HG03025 (cell line): ENCODE results near the gene SIRT7.

ENCODE experiments used
- ATAC-seq: cut with Tn5 transposase; IDR thresholded peaks from one replicate; pipeline ENCODE4 v1.9.1; 2021; ENCODE audit warnings: mild to moderate bottlenecking, moderate library complexity; ENCODE audit not compliant: unreplicated experiment, low FRiP score

SIRT7 gene

DNA sequence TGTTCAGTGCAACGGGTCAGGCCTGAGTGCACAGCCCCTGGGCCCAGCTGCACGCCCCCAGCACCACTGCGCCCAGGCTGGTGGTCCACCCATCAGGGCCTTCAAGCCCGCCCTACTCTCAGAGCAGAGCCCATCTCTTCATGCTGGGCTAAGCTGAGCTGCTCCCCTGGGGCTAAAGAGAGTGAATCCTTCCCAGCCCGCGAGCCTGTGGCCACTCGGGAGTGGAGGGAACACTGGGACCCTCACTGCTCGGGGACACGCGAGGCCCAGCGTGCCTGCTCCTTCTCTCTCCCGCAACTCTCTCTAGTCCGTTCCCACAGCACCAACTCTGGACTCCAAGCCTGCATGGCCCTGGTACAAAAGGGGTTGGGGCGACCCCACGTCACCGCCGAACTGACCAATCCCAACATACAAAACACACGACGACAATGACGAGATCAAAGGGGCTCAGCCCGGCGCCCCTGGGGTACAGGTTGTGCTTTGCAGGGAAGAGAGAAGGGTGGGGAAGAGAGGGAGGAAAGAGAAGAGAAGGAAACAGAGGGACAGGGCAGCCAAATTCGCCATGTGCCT lies 4.1 kb upstream of the SIRT7 start:
- no peak for ATAC-seq

DNA sequence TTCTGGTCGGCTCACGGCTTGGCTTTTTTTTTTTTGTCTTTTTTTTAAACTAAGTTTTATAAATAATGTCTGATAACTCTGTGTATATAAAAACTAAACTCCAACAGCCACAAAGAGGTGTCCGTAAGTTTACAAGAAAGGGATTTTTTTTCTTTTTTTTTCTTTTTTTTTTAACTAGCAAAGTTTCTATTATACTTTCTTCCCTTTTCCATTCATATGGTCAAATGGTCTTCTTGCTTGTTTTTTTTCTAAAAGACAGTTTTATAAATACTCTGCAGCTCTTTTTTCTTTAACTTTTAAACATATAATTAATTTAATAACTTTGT lies 3.5 kb upstream of the SIRT7 start:
- no peak for ATAC-seq

DNA sequence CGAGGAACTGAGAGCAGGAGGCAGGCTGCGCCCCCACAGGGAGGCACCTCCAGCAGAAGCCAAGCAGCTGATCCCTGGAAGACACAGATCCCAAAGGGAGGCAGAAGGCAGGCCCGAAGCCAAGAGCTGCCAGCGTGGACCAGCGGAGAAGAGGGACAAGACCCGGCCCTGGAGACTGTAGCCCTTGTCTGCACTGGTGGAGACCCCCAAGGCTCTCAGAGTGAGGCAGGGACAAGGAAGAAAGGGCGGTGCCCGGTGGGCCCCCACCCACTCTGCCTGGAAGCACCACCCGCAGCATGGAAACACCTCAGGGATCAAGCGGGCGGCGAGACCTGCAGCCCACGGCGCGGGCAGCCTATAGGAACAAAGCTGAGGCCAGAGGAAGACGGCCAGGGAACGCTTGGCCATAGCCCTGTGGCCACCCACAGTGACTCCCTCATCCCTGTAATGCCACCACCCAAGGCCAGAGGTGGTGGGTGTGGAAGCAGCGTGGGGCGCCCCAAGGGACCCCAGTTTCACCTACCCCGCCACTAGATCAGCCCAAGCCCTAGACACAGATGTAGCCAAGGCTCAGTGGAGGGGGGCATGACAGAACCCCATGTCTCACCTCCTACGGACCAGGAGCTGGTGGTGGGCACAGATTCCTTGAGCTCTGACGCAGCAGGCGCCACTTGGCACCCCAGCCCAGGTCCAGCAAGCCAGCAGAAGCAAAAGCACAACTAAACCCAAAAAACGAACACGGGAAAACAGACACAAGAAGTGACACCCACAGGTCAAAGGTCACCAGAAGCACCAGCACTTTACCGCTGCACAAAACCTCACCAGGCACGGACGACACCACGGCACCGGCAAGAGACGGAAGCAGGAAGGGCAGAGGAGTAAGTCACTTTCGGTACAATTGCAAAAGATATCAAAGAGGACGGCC lies 2.9 kb upstream of the SIRT7 start:
- ATAC-seq = no peak

DNA sequence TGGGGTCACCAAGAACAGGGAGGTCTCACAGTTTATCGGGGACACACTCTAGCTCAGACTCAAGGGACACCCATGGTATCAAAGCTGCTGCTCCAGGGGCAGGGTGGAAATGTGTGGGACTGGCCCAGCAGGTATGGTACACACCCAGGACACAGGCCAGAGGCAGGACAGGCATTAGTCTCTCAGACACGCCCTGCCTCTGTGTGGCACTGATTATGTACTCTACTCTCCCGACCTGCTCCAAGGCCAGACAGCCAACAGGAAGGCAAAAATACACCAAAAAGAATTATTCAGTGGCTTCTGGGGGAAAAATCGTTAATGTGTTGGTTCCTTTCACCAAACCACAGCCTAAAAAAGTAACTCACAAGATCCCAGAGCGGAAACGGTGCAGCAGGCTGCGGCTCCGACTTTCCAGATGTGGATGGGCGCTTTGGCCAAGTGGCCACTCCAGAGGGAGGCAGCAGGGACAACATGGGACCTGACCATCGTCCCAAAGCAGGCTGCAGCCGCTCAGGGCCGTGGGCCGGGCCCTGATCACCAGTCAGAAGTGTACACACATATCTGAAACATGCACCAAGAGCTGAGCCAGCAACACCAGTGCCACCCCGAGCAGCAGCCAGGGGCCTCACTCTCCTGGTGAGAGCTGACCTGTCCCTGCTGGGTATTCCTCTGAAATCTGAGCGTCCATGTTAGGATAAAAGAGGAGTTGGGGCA lies 1.0 kb upstream of the SIRT7 start:
- no peak for ATAC-seq

DNA sequence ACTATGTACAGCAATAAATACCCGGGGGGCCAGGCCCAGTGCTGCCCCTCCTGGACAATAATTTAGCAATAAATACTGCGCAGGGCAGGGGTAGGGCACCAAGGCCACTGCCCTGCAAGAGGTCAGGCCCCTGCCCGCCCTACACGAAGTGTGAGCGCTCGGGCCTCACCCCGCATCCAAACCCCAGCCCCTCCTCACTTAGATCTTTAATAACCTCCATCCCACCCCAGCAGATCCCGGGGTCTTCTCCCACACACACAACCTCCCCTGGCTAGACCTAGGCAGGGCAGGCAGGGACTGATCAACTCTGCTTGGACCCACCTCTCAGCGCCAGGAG lies 325 bp upstream of the SIRT7 start:
- ATAC-seq = peak; percentile 10

DNA sequence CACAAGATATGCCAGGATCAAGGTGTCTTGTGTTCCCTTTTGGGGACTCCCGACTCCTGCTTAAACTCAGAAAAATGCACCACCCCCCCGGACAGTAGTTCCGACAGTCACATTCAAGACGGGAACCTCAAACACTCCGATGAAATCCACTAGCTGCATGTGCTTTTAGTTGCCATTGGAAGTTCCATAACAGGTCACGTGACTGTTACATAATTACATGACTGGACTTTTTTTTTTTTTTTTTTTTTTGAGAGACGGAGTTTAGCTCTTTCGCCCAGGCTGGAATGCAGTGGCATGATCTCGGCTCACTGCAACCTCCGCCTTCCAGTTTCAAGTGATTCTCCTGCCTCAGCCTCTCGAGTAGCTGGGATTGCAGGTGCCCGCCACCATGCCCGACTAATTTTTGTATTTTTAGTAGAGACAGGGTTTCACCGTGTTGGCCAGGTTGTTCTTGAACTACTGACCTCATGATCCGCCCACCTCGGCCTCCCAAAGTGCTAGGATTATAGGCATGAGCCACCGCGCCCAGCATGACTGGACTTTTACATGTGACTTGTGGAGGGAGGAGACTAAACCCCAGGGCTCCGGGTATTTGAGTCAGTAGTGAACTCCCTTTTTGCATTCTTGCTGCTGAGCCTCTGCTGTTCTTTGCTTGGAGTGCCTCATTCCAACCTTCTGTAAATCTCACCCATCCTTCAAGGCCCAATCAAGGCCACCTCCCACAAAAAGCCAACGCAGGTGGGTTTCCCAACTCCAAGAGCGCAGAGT lies 1.6 kb downstream of the SIRT7 start:
- no peak for ATAC-seq

DNA sequence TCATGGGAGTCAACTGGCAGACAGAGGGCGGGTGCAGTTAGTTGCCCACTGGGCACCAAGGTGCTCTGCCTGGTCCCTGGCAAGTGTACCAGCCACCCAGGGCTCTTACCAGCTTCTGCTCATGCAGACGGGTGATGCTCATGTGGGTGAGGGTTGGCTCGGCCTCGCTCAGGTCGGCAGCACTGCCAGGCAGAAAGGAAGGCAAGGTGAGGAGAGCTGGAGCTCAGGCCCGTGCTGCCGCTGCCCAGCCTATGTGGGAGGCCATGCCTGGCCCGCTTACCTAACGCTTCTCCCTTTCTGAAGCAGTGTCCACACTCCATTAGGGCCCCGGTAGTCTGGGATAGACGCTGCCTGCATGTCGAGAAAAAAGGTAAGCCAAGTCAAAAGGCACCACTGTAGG lies 2.6 kb downstream of the SIRT7 start:
- no peak for ATAC-seq

DNA sequence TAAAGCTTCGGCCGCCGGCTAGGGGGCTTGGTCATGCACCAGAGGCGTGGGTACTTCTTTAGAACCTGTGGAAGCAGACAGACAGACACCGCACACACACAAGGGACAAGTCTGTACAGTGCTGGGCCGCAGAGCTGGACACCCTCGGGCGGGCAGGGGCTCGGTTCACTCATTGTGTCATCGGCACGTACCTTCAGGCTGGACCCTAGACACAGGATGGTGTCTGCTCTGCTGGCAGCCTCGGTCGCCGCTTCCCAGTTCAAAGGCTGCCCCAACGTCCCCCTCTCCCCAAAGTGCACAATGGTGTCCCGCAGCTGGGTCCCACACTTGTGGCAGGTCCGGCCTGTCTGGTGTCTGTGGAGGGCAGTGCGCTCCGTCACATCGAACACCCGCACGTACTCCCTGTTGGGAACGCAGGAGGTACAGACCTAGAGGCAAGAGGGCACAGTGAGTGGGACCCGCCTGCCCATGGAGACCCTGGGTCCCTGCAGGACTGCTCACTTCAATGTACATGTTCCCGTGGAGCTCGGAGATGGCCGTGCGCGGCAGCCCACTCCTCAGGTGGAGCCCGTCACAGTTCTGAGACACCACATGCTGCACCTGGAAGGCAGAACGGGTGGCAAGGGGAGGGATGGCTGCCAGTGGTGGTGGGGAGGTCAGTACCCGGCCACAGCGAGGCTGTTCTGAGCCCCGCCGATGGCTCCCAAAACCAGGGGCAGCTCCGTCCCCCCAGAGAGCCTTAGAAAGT lies 3.7 kb downstream of the SIRT7 start:
- ATAC-seq = no peak

DNA sequence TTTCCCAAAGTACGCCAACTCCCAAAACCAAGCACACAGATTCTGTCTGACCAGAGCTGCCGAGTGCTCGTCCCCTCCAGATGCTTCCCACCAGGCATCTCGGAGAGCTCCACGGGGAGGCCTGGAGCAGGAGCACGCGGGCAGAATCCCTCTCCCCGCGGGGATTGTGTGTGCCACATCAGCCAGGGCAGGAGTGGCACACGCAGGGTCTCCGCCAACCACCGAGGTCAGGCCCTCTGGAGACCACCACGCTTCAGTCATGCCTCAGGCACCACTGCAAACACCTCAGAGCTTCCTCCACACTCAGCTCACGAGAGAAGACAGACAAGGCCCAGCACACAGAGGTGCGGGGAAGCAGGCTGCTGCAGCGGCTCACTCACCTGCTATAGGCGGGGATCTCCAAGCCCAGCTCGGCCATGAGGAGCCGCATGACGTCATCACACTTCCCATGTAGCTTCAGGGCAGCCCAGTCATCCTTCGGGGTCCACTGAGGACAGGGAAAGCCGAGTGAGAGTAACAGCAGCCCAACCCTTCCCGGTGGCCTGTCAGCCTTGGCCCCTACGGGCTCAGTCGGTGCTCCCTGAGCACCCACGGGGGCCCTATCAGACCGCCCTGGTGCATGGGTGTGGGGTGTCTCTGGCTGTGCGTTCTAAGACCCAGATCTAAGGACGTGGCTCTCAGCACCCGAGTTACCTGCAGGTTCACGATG lies 4.4 kb downstream of the SIRT7 start:
- no peak for ATAC-seq

DNA sequence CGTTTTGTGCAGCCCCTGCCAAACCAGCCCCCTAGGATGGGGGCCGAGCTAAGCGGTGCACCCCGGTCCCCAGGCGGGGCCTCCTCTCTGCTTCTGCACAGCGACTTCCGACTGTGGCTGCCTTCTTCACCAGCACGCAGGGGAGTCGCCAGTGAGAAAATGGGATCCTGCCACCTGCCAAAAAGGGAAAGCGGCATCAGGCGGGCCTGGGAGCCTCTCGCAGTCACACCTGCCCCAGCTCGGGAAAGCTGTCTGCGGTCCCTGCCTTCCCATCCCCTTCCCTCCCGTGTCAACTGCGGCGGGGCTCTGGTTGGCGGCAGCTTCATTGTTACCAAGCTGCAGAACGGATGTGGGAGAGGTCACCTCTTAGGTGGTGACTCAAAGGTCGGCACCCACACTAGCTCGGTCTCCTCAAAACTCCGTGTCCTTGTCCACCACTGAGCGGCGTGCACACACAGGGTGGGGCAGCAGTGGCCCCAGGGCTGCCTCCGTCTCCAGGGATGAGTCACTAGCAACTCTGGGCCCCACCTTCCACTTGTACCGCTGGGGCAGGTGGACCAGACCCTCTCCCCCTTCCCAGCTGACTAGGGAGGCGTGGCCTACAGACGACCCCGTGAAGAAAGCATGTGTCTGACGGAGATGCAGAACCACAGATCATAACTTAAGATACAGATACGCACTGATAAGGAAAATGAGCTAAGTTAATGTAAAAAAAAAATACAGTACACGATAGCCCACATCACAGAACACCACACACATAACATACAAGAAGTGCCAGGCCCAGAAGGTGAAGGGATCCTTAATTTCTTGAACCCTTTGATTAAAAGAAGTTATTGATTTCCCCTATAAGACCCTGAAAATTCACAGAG lies 5.3 kb downstream of the SIRT7 start:
- ATAC-seq = no peak

DNA sequence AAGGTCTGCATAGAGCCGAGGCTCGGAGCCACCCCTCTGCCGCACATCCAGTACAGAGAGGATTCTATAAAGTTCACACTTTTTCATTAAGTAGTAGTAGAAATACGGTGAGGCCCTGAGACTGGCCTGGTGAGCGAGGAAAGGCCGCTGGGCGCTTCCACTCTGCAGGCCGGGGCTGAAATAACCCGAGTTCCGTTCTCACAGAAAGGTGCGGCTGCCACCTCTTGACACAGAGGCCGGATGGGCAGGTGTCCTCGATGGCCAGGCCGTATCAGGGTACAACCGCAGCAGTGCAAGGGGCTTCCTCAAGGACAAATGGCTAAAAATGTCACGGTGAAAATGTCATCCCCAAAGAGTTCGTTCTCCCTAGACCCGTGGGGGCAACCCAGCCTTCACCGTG lies 6.0 kb downstream of the SIRT7 start:
- no peak for ATAC-seq

DNA sequence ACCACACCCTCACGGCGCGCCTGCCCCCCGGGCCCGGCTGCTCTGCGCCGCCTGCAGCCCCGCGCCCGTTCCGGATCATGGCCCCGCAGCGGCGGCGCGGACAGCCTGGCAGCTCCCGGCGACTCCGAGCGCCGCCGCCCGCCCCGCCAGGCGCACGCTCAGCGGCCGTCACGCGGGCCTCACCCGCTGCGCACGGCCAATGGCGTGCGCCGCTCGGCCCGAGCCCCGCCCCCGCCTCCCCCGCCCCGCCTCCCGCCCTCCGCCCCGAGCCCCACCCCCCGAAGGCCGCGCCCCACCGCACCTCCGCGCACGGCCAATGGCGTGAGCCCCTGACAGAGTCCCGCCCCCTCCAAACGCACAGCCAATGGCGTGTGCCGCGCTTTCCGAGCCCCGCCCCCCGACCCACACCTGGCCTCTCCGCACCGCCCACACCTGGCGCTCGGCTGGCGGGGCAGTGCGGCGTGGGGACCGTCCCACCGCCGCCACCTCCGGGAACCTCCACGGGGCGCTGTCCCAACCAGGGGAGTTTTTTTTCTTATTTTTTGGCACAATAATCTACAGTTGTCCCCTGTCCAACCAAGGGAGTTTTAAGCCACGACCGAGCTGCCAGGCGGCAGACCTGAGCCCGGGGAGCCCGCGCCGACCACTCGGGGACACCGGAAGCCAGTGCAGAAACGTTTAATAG lies 6.6 kb downstream of the SIRT7 start, which contains the start of gene PCYT2:
Gene PCYT2, minus strand, starts transcription at position 123 of the 685 bp plus-strand sequence. Its CDS starts 44 bp downstream, at position 79.
- peak; percentile 61 for ATAC-seq

DNA sequence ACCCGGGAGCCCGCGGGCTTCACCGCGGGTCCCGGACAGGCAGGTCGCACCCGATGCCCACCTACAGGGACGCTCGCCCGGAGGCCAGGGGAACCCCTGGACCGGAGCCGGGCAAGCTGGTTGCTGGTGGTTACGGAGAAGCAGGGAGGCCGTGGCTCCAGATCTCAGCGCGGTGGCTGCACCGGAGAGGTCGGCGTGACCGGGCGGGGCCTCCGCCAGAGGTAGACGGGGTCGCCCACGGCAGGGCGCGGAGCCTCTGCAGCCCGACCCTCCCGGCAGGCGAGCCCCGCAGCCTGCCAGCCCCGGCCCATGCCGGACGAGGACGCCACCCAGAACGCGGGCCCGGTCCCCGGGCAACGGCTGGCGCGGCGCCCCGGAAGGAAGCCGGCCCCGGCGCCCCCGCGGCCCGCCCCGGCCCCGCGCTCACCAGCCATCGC lies 7.1 kb downstream of the SIRT7 start:
- peak; percentile 28 for ATAC-seq

DNA sequence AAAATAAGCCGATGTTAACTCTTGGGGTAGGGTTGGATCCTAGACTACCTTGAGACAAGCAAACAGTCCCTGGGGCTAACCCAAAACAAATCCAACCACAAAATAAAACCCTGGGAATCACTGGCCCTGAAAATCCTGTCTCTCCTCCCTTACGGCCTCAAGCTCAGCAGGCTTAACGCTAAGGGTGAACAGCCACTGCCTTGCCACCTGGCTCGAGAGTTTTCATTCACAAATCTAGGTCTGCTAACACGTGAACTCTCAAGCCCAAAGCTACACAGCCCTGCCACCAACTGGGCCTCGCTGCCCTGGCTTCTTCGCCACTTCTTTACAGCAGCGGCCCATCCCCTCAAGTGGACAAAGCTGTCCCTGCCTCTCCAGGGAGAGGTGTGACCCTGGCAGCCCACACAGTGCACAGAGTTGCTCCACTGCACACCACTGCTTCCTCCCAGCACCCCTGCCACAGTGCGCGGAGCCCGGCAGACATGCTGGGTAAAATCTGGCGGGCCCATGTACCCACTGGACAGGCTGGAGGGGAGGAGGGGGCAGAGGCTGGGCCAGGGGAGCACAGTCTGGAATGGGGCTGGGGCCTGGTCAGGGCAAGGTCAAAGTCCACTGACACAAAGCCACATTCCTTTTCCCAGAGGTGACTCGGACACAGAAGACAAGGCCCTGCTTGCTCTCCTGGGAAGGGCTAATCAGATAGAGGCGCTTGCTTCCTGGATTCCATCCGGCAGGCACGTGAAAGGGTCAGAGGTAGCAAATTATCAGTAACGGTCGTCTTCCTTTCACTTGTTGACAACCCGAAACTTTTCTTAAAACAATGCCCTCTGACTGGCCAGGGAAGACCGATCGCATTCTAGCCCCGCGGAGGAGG lies 7.8 kb downstream of the SIRT7 start:
- ATAC-seq = no peak

DNA sequence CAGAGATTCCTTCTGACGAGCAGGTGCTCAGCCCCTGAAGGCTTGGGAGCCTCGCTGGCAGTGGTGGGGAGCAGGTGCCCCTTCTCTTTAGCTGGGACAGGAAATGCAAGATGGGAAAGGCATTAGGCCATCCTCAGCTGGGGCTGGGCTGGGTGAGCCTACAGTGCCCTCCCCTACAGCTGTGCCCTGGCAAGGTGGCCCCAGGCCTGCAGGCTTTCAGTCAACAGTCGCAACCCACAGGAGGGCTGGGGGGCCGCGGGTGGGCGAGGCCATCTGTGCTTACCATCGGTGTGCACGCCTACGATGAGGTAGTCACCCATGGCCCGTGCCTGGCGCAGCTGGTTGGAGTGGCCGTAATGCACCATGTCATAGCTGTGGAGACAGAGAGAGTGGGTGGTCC lies 8.7 kb downstream of the SIRT7 start:
- no peak for ATAC-seq

DNA sequence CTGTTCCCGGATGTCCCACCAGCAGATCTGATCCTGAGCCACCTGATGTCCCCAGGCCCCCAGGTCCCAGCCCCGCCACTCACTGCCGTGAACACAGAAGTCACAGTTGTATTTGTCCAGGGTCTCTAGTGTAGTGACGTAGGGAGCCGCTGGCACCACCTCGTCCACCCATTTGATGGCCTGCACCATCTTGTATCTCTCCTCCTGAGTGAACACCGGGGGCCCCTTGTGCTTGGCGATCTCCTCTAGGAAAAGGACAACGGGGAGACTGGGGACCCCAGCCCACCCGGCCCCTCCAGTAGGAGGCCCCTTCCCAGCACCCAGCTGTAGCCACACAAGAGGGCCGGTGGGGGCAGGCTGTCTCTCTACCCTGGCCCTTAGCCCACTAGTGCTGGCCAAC lies 9.2 kb downstream of the SIRT7 start:
- no peak for ATAC-seq
